NCI-H226 (cell line): ENCODE measurements around the gene DOCK1.

Source experiments
- DNase-seq: peaks from one replicate; pipeline ENCODE4 v3.0.0-alpha.2; 2015

DOCK1 gene

GRCh38 chr10:127012071-127012768, 107.0 kb downstream of the DOCK1 start:
- DNase-seq, result no peak

GRCh38 chr10:127012769-127013152, 107.5 kb downstream of the DOCK1 start:
- no peak for DNase-seq

- DNase-seq, result no peak
Observed at GRCh38 chr10:127013211-127013656, 108.0 kb downstream of the DOCK1 start.

- DNase-seq, result no peak
Observed at GRCh38 chr10:127013691-127014473, 108.7 kb downstream of the DOCK1 start.

GRCh38 chr10:127014671-127015070, 109.4 kb downstream of the DOCK1 start:
- DNase-seq, result no peak

- no peak for DNase-seq
Observed at GRCh38 chr10:127015373-127015772, 110.1 kb downstream of the DOCK1 start.

GRCh38 chr10:127016331-127016730, 111.1 kb downstream of the DOCK1 start:
- no peak for DNase-seq

GRCh38 chr10:127017541-127018297, 112.5 kb downstream of the DOCK1 start:
- DNase-seq, result no peak

GRCh38 chr10:127018298-127018650, 113.0 kb downstream of the DOCK1 start:
- no peak for DNase-seq

- no peak for DNase-seq
Observed at GRCh38 chr10:127018766-127019165, 113.5 kb downstream of the DOCK1 start.

GRCh38 chr10:127020260-127020659, 115.0 kb downstream of the DOCK1 start:
- DNase-seq, result no peak

- no peak for DNase-seq
Observed at GRCh38 chr10:127021801-127022200, 116.6 kb downstream of the DOCK1 start.

- no peak for DNase-seq
Observed at GRCh38 chr10:127024685-127025435, 119.6 kb downstream of the DOCK1 start.

- DNase-seq, result no peak
Observed at GRCh38 chr10:127027786-127028185, 122.6 kb downstream of the DOCK1 start.

- DNase-seq, result no peak
Observed at GRCh38 chr10:127028556-127028955, 123.3 kb downstream of the DOCK1 start.

GRCh38 chr10:127029061-127029460, 123.8 kb downstream of the DOCK1 start:
- DNase-seq, result no peak

GRCh38 chr10:127033216-127034033, 128.2 kb downstream of the DOCK1 start:
- no peak for DNase-seq

- no peak for DNase-seq
Observed at GRCh38 chr10:127034034-127034633, 128.9 kb downstream of the DOCK1 start.

GRCh38 chr10:127034790-127035189, 129.6 kb downstream of the DOCK1 start:
- no peak for DNase-seq

- DNase-seq, result no peak
Observed at GRCh38 chr10:127035827-127036226, 130.6 kb downstream of the DOCK1 start.

- DNase-seq, result no peak
Observed at GRCh38 chr10:127036987-127037386, 131.8 kb downstream of the DOCK1 start.

- no peak for DNase-seq
Observed at GRCh38 chr10:127039435-127039834, 134.2 kb downstream of the DOCK1 start.
